Head of caudate nucleus (tissue), 42 donors: Measurements from ENCODE around the gene MYOG.

ENCODE experiments used
- DNase-seq, 42 donors: peaks; one replicate each; pipeline versions ENCODE4 v3.0.0 to v3.0.0-alpha.2; 2020 to 2021; ENCODE audit warnings: mixed read lengths in 7 of 42
- intact Hi-C: fragments of 100-400 bp; cut with DNase I; formaldehyde crosslinking; loops from one replicate; pipeline ENCODE4 v1.15.0; 2022

Gene MYOG

DNA sequence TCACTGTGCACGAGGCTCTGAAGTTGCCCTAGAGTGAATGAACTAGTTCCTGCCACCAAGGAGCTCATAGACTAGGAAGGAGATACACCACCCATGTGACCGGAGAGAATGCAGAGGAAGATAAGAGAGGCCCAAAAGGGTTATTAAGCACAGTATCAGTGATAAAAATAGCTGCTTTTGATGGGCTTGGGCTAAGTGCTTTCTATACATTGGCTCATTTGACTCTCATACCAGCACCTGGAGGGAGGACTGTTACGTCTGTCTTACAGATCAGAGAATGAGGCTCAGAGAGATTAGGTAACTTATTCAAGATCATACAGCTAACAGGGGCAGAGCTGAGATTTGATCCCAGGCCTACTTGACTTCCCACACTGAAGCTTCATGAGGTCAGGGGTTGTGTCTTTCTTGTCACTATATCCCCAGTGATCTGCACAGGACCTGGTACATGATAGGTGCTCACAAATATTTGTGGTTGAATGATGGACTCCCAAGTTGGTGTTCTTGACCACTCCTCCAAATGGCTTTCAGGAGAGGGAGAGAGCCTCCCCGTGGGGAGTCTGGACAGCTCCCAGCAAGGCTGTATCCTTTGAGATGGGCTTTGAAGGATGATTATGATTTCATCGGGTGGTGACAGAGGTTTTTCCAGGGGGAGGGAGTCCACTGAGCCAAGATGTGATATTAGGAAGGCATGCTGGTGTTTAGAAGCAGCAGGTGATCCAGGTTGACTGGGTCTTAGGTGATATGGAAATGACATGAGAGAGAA, 45.1 kb downstream of the MYOG start:
- intact Hi-C loops, result no loop called here
- DNase-seq, result peak in 2 of 42 donors; percentile 1 to 6

DNA sequence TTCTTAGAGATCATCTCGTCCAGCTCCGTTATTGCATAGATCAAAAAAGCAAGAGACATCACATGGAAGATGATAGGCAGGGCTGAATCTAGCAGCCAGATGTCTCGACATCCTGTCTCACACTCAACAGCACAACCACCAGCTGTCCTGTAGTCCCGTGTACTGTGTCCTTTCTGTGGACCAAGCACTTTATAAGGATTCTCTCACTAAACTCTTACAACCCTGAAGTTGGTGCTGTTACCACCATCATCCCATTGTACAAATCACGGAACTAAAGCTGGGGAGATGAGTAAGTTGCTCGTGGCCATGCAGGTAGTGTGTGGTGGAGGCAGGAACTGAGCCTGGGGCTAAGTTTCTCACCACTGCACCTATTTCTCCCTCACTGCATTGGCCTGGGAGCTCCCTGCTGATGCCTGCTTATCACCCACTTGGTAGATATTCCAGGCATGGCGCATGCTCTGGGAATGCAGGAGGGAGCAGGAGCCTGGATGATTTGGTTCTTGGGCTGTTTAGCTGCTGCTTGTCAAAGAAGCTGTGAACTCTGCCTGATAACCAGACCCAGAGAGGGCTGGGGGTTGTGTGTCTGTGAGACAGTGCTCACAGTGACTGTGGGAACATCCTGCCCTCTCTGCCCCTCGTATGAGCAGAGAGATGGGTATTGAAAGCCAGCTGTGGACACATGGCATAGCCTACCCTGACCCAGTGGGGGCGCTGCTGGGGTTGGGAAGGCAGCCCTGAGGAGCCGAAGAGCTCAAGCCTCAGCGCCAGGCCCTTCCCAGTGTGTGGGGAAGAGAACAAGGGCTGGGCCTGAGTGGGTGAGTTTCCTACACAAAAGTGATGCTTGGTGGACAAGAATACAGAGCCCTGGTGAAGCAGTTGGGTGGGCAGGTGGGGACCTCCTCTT, 46.0 kb downstream of the MYOG start:
- intact Hi-C loops, result loop anchor here (2.0 to 5.0 kb wide), 3 partner anchors 87 to 227 kb away; partner anchors contain the start of gene ADORA1
- DNase-seq, result peak in 14 of 42 donors; percentile 23 to 65 (median 48)

- intact Hi-C loops, result loop anchor here (2.0 to 5.0 kb wide), 3 partner anchors 88 to 228 kb away; partner anchors contain the start of gene ADORA1
- DNase-seq, result peak; percentile 65 to 94 (median 86)
These were observed 46.8 kb downstream of the MYOG start for GRCh38 chr1:203038891-203039608.

DNA sequence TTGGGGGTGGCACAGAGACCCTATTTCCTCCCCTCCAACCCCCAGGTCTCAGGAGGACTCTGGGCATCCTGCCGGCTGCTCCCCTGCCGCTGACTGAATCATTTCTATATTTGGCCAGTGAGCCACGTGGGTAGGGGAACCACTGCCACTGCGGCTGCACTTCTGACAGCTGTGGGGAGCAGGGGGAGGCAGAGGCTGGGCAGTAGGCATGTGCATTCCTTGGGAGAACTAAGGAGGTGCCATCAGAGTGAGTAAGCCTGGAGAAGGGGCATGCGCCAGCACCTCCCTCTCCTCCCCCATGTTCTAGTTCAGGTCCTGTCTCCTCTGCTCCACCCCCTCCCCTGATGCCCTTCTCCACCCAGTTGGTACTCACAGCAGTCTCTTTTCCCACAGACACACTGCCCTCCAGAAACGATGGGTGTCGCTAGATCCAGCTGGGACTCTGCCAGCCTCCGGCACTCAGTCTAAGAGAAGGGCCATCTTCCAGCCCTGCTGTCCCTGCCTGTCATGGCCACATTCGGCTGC, 47.5 kb downstream of the MYOG start:
- peak in 41 of 42 donors; percentile 46 to 89 (median 66) for DNase-seq
- intact Hi-C loops, result loop anchor here (2.0 to 5.0 kb wide), 3 partner anchors 89 to 229 kb away; partner anchors contain the start of gene ADORA1

DNA sequence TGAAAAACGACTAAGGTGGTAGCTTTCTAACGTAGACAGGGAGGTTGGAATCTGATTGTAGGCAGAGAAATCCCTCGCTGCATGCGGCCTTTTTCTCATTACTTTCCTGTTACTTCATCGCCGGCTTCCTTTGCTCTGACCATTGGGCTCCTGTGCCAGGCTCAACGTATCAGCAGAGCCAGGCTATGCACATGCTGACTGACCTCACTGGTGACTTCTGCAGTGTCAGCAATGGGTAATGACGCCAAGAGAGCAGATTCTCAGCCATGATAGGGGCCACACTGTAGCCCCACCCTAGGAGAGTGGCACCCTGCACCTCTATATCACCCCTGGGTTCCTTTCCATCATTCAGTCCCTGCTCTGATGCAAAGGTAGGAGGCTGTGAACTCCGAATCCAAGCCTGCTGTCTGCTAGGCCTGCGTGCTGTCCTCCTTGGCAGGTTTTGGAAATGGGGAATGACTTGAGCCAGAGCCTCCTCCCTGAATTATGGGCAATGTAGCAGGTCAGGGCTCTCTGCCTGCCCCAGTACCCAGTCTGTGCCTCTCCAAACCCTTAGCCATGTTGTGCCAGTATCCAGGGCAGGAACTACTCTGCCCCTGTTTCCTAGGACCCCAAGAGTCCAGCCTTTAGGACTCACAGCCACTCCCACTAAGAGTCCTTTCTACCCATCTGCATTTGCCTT, 48.2 kb downstream of the MYOG start:
- DNase-seq, result peak in 3 of 42 donors; percentile 9 to 37 (median 9)

DNA sequence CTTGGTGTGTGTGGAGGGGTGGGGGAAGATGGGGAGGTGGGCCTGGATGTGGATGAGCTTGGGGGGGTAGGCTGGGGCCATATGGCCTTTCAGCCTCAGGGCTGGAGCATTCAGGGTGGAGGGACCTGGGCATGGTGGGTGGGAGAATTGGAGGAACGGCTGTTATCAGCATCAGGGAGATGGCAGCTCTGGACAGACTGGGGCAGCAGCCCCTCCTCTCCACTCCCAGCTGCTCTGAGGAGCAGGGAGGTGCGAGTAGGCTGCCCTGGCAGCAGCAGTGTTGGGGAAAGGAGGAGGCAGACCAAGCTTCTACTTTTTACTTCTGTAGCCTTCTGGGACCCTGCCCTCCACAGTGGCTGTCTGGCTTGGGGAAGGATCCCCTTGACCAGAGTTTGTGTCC, 49.3 kb downstream of the MYOG start:
- peak in 1 of 42 donors; percentile 10 for DNase-seq
- intact Hi-C loops, result loop anchor here (5.0 kb wide), 2 partner anchors 91 to 231 kb away; partner anchors contain the start of gene ADORA1

More for the DNA sequence above, 48.2 kb downstream of the MYOG start:
- intact Hi-C loops, result loop anchor here (2.0 to 5.0 kb wide), 3 partner anchors 90 to 230 kb away; partner anchors contain the start of gene ADORA1

DNA sequence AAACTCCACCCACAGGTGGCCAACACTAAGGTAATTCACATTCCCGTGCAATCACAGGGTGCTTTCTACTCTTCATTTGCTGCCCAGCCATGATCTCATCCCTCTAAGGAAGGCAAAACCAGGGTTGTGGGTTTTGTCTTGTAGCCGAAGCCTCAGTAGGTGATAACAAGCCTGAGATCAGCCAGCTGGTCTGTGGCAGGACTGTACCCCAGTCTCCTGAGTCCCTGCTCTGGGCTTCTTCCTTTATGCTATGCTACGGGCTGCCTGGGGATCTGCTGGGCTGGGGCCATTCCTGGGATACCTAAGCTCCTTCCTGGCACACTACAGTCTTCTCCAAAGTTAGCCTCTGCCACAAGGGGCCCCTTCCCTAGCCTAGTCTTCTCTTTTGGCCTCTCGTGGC, 49.7 kb downstream of the MYOG start:
- intact Hi-C loops, result loop anchor here (5.0 kb wide), 2 partner anchors 91 to 231 kb away; partner anchors contain the start of gene ADORA1
- DNase-seq, result no peak

- intact Hi-C loops, result loop anchor here (5.0 kb wide), 2 partner anchors 92 to 232 kb away; partner anchors contain the start of gene ADORA1
- DNase-seq, result peak in 7 of 42 donors; percentile 23 to 66 (median 46)
These were observed 50.5 kb downstream of the MYOG start for GRCh38 chr1:203035111-203036000.

DNA sequence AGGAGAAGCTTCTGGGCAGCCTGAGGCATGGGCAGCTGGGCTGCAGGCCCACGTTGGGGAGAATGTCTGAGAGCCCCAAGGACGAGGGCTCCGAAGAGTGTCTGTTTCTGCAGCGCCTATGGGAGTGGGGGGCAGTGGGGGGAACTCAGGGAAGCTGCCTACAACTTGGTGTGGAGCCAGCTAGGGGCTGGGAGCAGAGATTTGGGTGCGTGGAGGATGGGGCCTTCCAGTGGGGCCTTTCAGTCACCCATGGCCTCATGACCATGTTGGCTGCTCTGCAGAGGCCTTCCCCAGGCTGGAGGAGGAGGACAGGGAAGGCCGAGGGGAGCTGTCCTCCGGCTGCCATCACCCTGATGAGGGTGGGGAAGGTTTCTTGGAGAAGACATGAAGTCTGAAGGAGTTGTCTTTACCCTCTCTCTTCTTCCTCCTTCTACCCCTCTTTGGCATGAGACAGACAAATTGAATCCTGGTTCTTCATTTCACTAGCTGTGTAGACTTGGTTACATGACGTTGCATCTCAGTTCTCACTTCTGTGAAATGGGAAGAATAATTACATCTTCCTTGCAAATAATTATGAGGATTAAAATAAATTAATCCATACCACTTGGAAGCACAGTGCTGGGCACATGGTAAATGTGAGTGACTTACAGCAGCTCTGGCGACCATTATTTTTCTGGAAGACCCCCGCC, 51.2 kb downstream of the MYOG start:
- DNase-seq, result no peak
- intact Hi-C loops, result loop anchor here (5.0 kb wide), 2 partner anchors 93 to 233 kb away; partner anchors contain the start of gene ADORA1

DNA sequence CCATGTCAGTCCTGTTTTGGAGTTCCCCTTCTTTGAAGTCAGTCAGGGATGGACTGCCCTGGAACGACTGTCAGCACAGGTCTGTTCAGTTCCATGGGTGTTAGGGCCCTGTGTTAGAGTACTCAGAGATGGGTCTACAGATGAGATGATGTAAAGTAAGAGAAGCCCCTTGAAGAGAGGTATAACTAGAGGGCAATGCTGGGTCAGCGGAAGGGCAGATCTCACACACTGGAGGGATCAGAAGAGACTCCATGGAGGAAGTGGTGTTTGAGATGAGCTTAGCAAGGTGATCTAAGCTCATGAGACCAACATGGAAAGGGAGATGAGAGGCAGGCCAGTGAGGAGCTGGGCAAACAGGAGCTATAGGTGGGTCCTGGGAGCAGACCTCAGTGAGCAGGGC, 51.9 kb downstream of the MYOG start:
- intact Hi-C loops, result no loop called here
- DNase-seq, result no peak

DNA sequence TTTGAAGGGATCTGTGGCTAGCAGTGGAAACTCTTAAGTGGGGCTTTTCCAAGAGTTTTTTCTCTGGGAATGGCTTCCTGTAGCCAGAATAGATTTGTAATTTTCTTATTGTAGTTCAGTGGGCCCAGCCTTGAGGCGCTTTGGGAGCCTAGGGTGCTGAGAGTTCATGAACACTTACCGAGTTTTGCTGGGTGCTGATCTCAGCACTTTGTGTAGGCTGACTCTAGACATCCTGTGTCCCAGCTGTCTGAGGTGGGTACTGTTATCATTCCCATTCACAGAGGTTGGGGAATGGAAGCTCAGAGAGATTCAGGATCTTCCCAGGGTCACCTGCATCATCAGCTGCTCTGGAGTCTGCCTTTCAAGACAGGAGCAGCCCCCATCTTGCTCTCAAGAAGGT, 52.5 kb downstream of the MYOG start:
- DNase-seq, result peak in 1 of 42 donors; percentile 46
- intact Hi-C loops, result no loop called here
